MM.1S (cell line): ENCODE results near the gene EMID1.

Experiments
- DNase-seq: peaks from one replicate; pipeline ENCODE4 v3.0.0-alpha.2; 2015
- H2AFZ ChIP-seq: fragments of 300-600 bp; sonication (generic); 2 replicates; pipeline ENCODE4 v1.6.0; 2016; ENCODE audit warnings: antibody characterized with exemption, low read length
- H3F3A ChIP-seq: fragments of 300-600 bp; sonication (generic); 2 replicates; pipeline ENCODE4 v1.6.1; 2016; ENCODE audit warnings: mild to moderate bottlenecking, antibody characterized with exemption, low read length, moderate library complexity, mixed read lengths; ENCODE audit not compliant: insufficient read depth
- H3K27ac ChIP-seq: fragments of 300-600 bp; sonication (generic); 2 replicates; pipeline ENCODE4 v1.5.1; 2016; ENCODE audit warnings: mild to moderate bottlenecking, low read length
- H3K27me3 ChIP-seq: fragments of 300-600 bp; sonication (generic); replicated peaks from 2 replicates; pipeline ENCODE4 v1.6.0; 2016; ENCODE audit warnings: low read length; ENCODE audit not compliant: insufficient read depth
- H3K36me3 ChIP-seq: fragments of 300-600 bp; sonication (generic); replicated peaks from 2 replicates; pipeline ENCODE4 v1.6.1; 2016; ENCODE audit warnings: mild to moderate bottlenecking, low read length, mixed read lengths; ENCODE audit not compliant: insufficient read depth
- H3K4me1 ChIP-seq: fragments of 300-600 bp; sonication (generic); 2 replicates; pipeline ENCODE4 v1.6.1; 2016; ENCODE audit warnings: low read length, mixed read lengths
- H3K4me2 ChIP-seq: fragments of 300-600 bp; sonication (generic); 2 replicates; pipeline ENCODE4 v1.6.0; 2016; ENCODE audit warnings: low read depth, low read length
- H3K4me3 ChIP-seq: fragments of 300-600 bp; sonication (generic); 2 replicates; pipeline ENCODE4 v1.5.1; 2016; ENCODE audit warnings: low read length, mixed read lengths
- H3K79me2 ChIP-seq: fragments of 300-600 bp; sonication (generic); 2 replicates; pipeline ENCODE4 v1.6.1; 2016; ENCODE audit warnings: mixed run types, low read length, mixed read lengths
- H3K9ac ChIP-seq: fragments of 300-600 bp; sonication (generic); 2 replicates; pipeline ENCODE4 v1.6.1; 2016; ENCODE audit warnings: low read length, mixed read lengths
- H3K9me2 ChIP-seq: fragments of 300-600 bp; sonication (generic); replicated peaks from 2 replicates; pipeline ENCODE4 v1.6.1; 2016; ENCODE audit warnings: mild to moderate bottlenecking, low read length, mixed read lengths; ENCODE audit not compliant: insufficient read depth
- H3K9me3 ChIP-seq: fragments of 300-600 bp; sonication (generic); replicated peaks from 2 replicates; pipeline ENCODE4 v1.6.1; 2016; ENCODE audit warnings: mild to moderate bottlenecking, low read length, mixed read lengths; ENCODE audit not compliant: insufficient read depth
- H4K20me1 ChIP-seq: fragments of 300-600 bp; sonication (generic); 2 replicates; pipeline ENCODE4 v1.6.1; 2016; ENCODE audit warnings: mild to moderate bottlenecking, low read length, moderate library complexity, mixed read lengths; ENCODE audit not compliant: insufficient read depth
- EZH2 ChIP-seq: fragments of 300-600 bp; sonication (generic); optimal IDR thresholded peaks from 2 replicates; pipeline ENCODE3; 2017; ENCODE audit warnings: low read depth, mild to moderate bottlenecking, antibody characterized with exemption, low read length, mixed read lengths
- EZH2phosphoT487 ChIP-seq: fragments of 300-600 bp; sonication (generic); IDR thresholded peaks from 2 replicates; pipeline ENCODE4 v1.6.1; 2018; ENCODE audit warnings: antibody characterized with exemption, low read length
- TF ChIP-seq, protein P1 (sequence below): fragments of 300-600 bp; sonication (generic); IDR thresholded peaks from 2 replicates; pipeline ENCODE4 v1.5.1; 2016; ENCODE audit warnings: antibody characterized with exemption, low read length, mixed read lengths

The EMID1 gene

DNA sequence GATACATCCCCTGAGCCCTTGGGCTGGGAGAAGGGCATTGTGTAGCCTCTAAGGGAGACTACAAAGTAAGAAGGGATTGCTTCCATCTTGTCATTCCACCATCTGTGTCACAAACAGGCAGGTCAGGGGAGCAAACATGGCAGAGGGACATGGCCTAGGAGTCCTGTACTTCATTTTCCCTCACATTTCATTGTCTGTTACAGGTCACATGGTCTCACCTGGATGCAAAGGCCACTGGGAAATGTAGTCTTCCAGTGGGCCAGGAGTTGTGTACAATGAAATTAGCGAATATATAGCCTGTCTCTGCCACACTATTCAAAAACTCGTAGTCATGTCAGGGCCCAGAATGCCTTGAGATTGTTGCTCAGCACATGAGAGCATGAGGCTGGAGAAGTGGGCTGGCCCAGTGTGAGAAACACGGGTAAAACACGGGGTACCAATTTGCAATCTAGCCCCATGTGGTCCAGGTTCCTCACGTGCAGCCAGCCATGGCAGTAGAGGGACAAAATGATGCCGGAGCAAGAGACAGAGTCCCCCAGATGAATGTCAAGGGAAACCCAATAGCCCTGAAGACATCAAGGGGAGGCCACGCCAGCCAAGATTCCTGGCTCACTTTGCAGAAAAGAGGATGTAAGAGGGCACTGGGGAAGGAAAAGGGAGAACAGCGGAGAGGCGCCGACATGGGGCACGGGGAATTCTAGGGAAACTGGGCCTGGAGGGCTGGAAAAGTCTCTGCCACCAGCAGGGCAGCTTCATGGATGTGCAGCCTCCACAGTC, 47.7 kb upstream of the EMID1 start:
- Histone ChIP-seq H3K27ac (no peak overlapping the region), H3K9me2 (no peaks in the 10 kb centered on the region), H3K36me3 (no peaks in the 10 kb centered on the region), H3K4me3 (no peak overlapping the region), H3K4me2 (no peak overlapping the region), H3F3A (no peaks in the 10 kb centered on the region), H4K20me1 (no peaks in the 10 kb centered on the region), H3K9me3 (no peaks in the 10 kb centered on the region), H3K4me1 (0 out of 2 replicates have a peak, but pooled peaks cover 7% of the 10 kb centered on the region), H3K27me3 (0 out of 2 replicates have a peak, but pooled peaks cover 5% of the 10 kb centered on the region), H2AFZ (no peak overlapping the region), H3K79me2 (no peaks in the 10 kb centered on the region), H3K9ac (no peak overlapping the region)
- TF ChIP-seq EZH2 (no peak), EZH2phosphoT487 (no peak)
- TF ChIP-seq, protein P1, sequence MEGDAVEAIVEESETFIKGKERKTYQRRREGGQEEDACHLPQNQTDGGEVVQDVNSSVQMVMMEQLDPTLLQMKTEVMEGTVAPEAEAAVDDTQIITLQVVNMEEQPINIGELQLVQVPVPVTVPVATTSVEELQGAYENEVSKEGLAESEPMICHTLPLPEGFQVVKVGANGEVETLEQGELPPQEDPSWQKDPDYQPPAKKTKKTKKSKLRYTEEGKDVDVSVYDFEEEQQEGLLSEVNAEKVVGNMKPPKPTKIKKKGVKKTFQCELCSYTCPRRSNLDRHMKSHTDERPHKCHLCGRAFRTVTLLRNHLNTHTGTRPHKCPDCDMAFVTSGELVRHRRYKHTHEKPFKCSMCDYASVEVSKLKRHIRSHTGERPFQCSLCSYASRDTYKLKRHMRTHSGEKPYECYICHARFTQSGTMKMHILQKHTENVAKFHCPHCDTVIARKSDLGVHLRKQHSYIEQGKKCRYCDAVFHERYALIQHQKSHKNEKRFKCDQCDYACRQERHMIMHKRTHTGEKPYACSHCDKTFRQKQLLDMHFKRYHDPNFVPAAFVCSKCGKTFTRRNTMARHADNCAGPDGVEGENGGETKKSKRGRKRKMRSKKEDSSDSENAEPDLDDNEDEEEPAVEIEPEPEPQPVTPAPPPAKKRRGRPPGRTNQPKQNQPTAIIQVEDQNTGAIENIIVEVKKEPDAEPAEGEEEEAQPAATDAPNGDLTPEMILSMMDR, result no peak
- DNase-seq, result no peak

DNA sequence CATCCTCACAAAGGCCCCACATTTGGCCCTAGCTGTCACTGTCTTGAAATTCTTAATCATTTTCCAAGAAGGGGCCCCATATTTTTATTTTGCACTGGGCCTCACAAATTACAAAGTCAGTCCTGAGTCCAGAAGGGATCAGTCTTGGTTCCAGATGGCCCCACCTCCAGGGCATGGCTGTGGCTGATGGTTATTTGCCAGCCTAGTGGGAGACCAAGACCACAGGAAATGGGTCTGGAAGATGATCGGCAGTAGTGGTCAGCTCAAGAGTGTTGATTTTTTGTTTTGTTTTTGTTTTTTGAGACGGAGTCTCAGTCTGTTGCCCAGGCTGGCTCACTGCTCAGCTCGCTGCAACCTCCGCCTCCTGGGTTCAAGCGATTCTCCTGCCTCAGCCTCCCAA, 47.1 kb upstream of the EMID1 start:
- Histone ChIP-seq H3K9me2 (no peaks in the 10 kb centered on the region), H2AFZ (no peak overlapping the region), H3K79me2 (no peaks in the 10 kb centered on the region), H3K4me1 (0 out of 2 replicates have a peak, but pooled peaks cover 7% of the 10 kb centered on the region), H3K4me2 (no peak overlapping the region), H3K4me3 (no peak overlapping the region), H3F3A (no peaks in the 10 kb centered on the region), H4K20me1 (no peaks in the 10 kb centered on the region), H3K27me3 (0 out of 2 replicates have a peak, but pooled peaks cover 5% of the 10 kb centered on the region), H3K9ac (no peak overlapping the region), H3K9me3 (no peaks in the 10 kb centered on the region), H3K27ac (no peak overlapping the region), H3K36me3 (no peaks in the 10 kb centered on the region)
- TF ChIP-seq EZH2 (no peak), EZH2phosphoT487 (no peak)
- TF ChIP-seq, protein P1, result no peak
- DNase-seq, result no peak

DNA sequence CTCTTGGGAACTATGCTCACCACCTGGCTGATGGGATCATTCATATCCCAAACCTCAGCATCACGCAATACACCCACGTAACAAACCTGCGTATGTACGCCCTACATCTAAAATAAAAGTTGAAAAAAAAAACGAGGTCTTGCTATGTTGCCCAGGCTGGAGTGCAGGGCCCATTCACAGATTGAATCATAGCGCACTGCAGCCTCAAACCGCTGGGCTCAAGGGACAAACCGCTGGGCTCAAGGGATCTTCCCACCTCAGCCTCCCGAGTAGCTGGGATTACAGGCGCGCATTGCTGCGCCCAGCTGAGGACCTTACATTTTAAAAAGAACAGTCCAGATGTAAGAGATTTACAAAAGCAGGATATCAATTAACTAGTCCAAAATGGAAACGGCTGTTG, 41.9 kb upstream of the EMID1 start:
- no peaks in the 10 kb centered on the region for H3K27me3 ChIP-seq
- H4K20me1 ChIP-seq, result no peaks in the 10 kb centered on the region
- H3K4me3 ChIP-seq, result no peak overlapping the region
- no peaks in the 10 kb centered on the region for H3K9me2 ChIP-seq
- H3K27ac ChIP-seq, result no peak overlapping the region
- H3K9ac ChIP-seq, result no peak overlapping the region
- peaks cover 9% of the 10 kb centered on the region for H3K4me1 ChIP-seq
- no peaks in the 10 kb centered on the region for H3K79me2 ChIP-seq
- no peak overlapping the region for H3K4me2 ChIP-seq
- peaks cover 4% of the 10 kb centered on the region; the same call in 1 of the 2 replicates for H3F3A ChIP-seq
- no peak for DNase-seq
- TF ChIP-seq EZH2, result no peak
- TF ChIP-seq, protein P1, result no peak
- no peaks in the 10 kb centered on the region for H3K36me3 ChIP-seq
- H2AFZ ChIP-seq, result no peak overlapping the region
- no peaks in the 10 kb centered on the region for H3K9me3 ChIP-seq
